ENCODE data around the gene CUTA.
"Not testable (repeated sequence)": the region's sequence is repeated elsewhere in the genome, so short reads cannot be mapped to it uniquely, and the experiment has no call there.

The CUTA gene

DNA sequence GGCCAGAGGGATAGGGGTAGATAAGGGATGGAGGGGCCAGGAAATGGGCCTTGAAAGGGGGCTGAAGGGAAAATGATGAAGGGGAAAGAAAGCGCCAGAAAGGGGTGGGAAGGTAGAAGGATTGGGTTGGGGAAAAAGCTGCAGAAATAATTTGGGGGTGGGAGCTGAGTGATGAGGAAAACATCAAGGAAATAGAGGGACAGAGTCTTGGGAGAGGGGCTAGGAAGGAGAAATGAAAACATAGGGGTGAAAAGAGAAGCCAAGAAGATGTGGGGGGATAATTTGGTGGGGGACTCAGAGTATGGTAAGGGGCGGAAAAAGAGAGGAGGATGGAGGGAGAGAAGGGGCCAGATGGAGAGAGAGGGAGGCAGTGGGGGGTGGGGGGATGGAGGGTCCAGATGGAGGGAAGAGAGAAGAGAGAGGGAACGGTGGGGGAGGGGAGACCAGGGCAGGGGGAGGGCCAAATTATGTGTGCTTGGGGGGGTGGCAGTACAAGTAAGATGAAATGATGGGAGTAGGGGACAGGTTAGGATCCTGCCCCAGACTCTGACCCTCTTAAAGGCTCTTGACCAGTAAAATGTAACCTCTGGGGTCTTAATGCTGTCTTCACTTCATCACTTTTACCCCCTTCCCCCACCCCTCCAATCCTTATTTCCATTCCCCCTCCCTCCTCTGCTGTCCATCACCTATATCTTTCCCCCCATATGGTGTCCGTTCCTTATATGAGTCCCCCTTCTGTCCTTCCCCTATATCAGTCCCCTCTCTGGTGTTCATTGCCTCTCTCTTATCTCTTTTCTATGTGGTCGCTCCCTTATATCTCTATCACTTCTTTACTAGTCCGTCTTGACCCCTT, 2.8 kb upstream of the CUTA start:
- DNase-seq, result no peak

DNA sequence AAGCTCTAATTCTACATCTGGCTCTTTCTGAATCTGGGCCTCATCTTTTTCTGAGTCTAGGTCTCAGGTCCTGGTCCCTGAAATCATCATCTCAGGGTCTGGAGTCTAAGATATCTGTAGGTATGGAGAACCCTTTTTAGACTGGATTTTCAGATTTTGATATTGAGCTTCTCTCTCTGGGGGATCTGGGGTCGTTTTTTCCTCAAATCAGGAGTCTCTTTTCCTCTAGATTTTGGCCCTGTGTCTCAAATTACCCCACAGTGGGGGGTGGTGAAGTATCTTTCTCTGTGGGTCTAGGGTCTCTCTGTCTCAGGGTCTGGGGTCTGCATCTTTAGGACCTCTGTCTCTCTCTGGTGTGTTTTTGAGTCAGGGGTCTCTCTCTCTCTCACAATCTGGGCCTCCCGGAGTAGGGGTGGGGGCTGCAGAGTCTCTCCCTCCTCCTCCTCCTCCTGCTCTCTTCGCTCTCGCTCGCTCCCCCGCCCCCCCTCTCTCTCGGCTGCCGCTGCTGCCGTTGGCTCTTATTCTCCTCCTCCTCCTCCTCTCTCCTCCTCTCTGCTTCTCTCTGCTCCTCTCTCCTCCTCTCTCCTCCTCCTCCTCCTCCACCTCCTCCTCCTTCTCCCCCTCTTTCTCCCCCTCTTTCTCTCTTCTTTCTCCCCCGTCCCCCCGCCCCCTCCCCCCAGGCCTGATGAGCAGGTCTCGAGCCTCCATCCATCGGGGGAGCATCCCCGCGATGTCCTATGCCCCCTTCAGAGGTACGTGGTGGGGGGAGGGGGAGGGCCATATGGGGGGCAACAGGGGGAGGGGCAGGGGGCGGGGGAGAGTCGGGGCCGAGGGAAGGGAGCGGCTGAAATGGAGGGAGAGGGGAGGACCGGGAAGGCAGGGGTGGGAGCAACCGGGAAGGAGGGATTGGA, 1.9 kb upstream of the CUTA start, which contains the start of gene SYNGAP1:
TSS of gene SYNGAP1 (plus strand) at position 486 of the 911 bp plus-strand sequence. CDS start at position 686, 200 bp downstream.
- DNase-seq, result peak; percentile 51 to 53

DNA sequence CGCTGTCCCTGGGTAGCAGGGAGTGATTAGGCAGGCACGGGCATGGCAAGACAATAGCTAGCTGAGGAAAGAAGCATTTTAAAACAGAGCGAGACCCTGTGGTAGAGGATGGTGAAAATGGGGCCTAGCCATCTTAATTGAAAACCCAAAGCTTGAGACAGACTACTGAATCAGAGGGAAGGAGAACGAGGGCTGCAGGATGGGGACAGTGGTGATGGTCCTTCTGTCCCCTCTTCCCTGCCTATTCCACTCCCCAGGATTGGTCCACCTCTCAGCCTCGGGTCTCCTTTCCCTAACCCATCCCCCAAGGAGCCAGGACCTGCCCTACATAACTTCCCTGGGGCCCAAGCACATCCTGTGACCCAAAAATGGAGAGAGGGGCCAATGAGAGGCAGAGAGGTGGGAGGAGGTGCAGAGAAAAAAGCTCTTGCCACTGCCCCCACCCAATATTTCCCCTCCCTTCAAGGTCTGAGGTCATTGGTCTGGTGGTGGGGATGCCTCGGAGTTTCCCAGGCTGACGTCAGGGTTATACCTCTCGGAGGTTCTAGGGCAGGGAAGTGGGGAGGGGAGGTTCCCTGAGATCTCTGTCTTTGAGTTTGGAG, 884 bp upstream of the CUTA start:
- peak; percentile 51 to 55 for DNase-seq

DNA sequence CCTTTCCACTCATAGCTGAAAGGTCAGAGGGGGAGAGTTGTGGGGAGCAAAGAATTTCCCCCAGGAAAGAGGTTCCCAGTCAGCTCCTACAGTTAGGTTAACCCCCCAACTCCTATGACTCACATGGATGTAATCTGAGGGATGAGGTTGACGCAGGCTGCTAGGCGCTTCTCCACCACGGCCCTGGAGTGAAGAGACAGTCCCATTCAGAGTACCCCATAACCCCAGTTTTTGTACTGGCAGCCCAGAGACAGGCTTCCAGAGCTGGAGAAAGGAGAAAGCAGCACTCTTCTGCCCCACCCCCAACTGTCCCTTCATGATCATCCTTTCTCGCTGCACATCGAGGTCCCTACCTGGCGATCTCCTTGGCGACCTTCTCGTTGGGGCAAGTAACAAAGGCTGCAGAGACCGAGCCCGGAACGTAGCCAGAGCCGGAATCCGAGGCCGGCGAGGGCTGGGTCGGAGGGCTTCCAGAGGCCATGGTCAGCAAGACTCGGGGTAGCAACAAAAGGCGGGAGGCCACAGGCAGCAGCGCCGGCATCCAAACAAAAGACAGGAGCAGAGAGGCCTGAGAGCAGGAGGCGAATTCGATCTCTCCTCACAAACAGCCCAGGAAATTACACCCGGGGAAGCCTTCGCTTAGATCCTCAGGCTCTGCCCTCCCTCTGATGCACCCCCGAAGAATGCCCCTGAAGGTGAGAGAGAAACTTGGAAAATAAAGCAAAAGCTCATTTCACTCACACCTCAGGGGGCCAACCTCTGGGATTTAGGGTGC, 592 bp downstream of the CUTA start:
- DNase-seq, result no peak

DNA sequence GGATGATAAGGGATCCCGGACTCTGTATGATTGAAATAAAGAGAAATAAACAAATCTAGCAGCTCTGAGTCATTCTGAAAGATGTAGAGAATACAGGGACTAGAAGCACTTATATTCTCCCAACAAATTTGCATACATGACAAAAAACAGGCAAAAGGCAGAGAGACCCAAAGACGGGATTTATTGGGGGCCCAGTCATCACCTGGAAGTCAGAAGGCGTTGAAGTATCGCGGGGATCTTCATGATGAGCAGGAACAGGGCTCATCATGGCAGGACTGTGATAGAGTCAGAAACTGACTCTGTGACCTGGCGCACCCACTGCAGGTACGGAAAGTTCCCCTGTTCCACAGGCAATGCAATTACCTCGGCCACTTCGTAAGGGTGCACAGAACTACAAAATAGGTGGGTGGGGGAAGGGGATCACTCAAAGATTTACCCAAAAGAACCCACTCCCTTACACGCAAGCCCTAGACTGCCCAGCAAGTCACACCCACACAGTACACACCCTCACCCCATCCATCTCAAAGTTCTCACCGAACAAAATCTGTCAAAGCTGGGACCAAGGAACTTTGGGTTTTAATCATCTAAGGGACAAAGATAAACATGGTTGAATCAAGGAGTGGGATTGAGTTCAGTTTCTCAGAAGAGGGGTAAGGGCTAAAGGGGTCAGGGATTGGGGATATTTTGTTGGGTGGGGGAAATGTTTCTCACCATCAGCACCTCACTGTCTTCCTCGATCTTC, 1.4 kb downstream of the CUTA start:
- DNase-seq, result no peak

DNA sequence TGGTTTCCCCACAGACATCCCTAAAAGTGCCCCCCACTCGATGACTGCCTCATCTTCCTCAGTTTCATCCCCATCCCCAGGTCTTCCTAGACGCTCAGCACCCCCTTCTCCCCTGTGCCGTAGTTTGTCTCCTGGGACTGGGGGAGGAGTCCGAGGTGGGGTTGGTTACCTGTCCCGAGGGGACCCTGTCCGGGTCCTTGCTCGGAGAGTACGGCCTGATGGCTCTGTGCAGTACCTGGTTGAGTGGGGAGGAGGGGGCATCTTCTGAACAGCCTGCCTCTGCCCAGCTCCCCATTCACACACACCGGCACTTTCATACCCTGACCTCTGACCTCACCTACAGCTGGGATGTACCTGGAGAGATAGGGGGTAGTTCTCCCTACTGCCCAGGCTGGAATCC, 2.1 kb downstream of the CUTA start:
- no peak for DNase-seq

DNA sequence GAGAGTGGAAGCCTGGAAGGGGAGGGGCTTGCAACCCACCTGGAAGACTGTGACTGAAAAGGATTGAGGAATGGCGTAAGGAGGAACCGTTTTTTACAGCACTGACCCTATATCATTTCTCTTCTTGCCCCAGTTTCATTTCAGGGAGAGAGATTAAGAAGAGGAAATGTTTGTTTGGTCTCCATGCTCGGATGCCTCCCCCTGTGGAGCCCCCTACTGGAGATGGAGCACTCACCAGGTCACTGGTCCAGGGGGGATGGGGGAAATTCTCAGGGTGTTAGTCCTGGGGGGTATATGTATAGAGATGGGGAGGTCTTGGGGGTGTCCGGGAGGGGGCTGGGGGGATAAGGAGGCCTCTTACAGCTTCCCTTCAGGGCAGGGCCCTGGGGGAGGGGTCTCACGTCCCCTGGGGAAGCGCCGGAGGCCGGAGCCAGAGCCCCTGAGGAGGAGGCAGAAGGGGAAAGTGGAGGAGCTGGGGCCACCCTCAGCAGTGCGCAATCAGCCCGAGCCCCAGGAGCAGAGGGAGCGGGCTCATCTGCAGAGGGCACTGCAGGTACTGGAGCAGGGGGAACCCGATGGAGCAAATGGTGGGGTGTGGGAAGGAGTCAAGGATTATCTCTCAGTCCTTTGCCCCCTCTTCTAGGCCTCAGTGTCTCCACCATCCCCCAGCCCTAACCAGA, 3.2 kb downstream of the CUTA start:
- DNase-seq, result no peak

DNA sequence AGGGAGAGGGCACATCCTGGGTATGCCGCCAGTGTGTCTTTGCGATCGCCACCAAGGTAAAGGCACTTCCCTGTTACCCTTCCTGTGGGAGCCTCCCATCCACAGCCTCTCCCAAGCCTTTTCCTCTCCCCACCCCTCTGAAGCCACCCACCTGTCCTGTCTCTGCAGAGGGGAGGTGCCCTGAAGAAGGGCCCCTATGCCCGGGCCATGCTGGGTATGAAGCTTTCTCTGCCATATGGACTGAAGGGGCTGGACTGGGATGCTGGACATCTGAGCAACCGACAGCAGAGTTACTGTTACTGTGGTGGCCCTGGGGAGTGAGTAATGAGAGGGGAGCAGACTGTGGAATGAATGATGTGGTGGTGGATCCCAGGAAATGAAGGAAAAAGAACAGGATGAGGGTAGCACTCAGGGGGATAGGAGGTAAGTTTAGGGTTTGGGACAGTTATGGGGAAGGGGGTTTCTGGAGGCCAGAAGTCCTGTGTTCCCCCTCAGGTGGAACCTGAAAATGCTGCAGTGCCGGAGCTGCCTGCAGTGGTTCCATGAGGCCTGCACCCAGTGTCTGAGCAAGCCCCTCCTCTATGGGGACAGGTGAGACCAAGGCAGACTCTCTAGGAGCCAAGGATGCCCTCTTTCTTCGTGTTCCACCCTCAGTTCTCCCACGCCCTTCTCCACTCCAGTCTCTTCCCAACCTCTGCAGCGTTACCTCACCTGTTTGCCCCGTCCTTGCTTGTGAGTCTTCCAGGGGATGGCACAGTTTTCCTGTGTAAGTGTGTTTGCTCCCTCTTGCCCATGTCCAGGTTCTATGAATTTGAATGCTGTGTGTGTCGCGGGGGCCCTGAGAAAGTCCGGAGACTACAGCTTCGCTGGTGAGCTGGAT, 4.4 kb downstream of the CUTA start:
- no peak for DNase-seq

DNA sequence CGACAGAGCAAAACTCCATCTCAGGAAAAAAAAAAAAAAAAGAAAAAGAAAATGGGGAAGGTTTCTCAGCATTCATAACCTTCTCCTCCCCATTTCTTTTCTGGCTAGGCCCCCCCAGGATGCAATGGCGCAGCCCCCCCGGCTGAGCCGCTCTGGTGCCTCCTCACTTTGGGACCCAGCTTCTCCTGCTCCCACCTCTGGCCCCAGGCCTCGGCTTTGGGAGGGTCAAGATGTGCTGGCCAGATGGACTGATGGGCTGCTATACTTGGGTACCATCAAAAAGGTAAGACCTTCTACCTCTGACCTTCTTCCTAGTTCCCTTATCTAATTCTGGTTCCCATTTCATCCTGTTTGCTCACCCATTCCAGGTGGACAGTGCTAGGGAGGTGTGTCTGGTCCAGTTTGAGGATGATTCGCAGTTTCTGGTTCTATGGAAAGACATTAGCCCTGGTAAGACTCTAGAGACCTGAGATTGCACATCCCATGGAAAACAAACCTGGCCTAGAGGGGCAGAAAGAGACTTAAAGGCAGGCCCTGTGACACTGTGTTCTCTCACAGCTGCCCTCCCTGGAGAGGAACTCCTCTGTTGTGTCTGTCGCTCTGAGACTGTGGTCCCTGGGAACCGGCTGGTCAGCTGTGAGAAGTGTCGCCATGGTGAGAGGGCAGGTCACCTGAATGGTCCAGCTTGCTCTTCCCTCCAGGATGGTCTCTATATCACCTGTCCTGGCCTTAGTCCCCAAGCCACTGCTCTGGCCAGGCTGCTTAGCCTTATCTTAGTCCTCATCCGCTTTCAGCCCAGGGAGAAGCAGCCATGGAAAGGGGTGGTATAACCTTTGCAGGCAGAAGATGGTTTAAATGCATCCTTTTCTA, 5.5 kb downstream of the CUTA start:
- no peak for DNase-seq

DNA sequence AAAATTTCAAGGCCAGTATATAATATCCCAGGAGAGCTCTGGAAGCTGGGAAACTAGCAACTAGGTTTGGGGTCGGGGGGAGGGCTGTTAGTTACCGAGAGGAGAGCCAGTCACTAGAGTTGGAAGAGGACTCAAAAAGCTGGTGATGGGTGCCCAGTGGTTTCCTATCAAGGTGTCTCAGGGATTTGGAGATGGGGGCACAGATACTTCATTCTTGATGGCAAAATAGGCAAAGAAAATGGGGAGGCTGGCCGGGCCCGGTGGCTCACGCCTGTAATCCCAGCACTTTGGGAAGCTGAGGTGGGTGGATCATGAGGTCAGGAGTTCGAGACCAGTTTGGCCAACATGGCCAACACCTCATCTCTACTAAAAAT, 6.3 kb downstream of the CUTA start:
- no peak for DNase-seq

DNA sequence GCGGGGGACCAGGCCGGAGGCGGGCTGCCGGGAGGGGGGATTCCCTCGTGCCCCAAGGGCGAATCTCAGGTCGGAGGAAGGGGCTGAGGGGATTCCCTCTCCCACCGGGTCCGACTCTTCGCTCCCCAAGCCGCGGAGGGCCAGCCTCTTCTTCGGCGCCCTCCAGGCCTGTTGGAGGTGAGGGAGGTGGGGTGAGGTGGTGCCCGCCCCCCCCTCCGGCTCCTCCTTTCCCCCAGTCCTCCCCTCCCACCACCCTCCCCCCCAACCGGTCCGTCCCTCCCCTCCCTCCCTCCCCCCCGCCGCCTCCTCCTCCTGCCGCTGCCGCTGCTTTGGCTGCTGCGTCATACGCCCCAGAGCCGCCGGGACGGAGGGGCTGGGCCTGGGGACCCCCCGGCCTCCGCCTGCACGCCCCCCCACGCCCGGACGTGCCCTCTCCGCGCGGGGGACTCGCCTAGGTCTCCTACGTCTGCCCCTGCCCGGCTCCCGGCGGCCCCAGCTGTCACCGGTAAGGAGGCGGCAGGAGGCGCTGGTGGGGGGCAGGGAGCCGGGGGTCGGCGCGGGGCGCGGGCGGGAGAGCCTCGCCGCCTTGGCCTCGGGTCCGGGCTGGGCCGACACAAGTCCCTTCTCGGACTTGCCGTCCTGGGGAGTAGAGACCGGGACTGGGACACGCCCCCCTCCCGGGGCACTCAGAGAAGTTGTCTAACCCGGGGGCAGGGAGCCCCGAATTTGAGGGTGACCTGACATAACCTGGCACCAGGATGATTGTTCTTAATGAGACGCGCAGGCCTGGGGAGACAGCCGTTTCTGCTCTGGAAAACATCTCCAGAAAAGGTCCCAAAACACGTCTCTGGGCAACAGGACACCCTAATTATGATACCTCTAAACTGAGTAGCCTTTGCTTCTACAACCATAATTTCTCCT, 6.9 kb downstream of the CUTA start, which contains the start of gene PHF1:
TSS of gene PHF1 (plus strand) at position 304 of the 921 bp plus-strand sequence. CDS start 1,250 bp downstream, outside the sequence.
- DNase-seq, result peak; percentile 79 to 88

DNA sequence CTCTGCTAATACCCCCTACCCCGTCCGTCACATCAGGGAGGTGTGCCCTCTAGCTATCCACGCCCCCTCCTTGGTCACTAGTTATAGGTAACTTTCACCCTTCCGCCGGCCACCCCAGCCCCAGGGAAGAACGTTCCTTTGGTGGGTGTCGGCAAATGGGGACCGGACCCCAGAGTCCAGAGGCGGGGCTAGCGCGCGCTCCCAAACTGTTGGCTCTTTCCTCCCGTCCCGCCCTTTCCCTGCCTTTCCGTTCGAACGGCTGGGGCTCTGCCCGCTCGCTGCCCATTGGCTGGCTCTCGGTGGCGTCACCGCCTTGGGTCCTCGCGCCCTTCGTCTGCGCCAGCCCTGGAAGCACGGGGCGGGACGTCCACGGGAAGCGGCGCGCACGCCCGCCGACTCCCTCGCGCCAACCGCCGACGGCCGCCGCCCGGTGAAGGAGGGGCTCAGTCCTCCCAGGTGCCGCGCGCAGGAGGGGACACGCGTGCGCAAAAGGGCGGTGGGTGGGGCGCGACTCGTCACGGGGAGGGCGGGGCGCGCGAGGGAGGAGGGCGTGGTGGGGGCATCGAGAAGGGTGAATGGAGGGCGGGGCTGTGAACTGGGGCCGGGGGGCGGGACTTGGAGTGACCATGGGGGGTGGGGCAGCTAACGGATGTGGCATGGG, 7.7 kb downstream of the CUTA start:
- peak; percentile 97 for DNase-seq

DNA sequence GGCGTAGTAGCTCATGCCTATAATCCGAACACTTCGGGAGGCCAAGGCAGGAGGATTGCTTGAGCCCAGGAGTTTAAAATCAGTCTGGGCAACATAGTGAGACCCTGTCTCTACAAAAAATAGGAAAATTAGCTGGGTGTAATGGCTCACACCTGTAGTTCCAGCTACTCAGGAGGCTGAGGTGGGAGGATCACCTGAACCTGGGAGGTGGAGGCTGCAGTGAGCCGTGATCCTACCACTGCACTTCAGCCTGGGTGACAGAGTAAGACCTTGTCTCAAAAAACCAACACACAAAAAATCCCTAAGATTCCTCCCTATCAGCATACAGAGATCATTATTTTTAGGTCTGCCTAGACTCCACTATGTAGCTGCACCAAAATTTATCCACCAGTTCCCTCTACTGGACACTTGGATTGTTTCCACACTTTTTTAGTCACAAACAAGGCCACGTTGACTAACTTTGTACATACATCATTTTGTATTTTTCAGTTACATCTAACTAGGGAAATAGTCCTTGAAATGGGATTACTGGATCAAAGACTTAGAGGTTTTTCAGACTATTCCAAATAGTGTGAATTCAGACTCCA, 10.7 kb downstream of the CUTA start:
- no peak for DNase-seq

DNA sequence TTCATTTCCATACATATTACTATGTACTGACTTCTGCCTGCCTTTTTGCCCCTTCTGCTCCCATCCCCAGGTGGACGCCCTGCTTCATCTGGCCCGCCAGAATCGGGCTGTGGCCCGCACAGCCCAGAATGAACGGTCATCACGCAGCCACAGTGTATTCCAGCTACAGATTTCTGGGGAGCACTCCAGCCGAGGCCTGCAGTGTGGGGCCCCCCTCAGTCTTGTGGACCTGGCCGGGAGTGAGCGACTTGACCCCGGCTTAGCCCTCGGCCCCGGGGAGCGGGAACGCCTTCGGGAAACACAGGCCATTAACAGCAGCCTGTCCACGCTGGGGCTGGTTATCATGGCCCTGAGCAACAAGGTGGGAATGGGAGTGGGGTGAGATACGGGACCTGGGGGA, 11.8 kb downstream of the CUTA start:
- DNase-seq, result no peak

DNA sequence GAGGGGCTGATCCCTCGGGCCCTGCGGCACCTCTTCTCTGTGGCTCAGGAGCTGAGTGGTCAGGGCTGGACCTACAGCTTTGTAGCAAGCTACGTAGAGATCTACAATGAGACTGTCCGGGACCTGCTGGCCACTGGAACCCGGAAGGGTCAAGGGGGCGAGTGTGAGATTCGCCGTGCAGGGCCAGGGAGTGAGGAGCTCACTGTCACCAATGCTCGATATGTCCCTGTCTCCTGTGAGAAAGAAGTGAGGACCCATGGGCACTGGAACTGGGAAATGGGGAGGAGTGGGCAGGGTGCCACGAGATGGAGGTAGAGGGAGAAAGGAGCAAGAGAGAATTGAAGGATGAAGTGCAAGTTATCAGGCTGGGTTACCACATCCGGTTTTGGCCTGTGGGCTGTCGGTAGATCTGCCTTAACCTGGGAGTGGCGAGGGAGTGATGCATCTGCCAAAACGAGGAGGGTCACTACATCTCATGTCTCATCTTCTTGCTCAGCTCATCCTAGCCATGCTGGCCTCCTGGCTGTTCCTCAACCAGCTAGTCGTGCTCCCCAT, 12.4 kb downstream of the CUTA start:
- DNase-seq, result no peak

DNA sequence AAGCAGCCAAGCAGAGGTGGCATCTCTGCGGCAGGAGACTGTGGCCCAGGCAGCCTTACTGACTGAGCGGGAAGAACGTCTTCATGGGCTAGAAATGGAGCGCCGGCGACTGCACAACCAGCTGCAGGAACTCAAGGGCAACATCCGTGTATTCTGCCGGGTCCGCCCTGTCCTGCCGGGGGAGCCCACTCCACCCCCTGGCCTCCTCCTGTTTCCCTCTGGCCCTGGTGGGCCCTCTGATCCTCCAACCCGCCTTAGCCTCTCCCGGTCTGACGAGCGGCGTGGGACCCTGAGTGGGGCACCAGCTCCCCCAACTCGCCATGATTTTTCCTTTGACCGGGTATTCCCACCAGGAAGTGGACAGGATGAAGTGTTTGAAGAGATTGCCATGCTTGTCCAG, 13.0 kb downstream of the CUTA start:
- DNase-seq, result no peak

DNA sequence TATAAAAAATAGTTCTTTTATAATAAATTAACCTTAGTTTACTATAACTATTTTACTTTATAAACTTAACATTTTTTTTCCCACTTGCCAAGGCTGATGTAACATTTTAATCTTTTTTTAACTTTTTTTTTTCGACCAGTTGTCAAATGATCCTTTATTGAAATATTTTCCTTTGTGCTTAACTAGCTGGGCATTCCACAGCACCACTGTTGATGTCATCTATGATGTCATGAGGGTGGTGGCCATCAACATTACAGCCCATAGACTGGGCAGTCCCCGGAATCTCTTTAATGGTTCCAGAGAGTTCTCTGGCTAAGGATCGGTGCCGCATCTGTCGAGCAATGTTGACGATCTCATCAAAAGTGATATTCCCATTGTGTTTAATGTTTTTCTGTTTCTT, 18.0 kb downstream of the CUTA start:
- DNase-seq, result not testable (repeated sequence)
